Non-pigmented ciliary epithelial cell (primary cell): ENCODE results near the gene POLH.
"Not testable (repeated sequence)": the region's sequence is repeated elsewhere in the genome, so short reads cannot be mapped to it uniquely, and the experiment has no call there.

ENCODE experiments used
- DNase-seq: peaks from one replicate; pipeline ENCODE4 v3.0.0-alpha.2; 2010; ENCODE audit warnings: low read depth

Gene POLH

GRCh38 chr6:43630980-43631619, 55.1 kb downstream of the POLH start:
- no peak for DNase-seq

GRCh38 chr6:43633002-43633401, 57.0 kb downstream of the POLH start:
- DNase-seq, result not testable (repeated sequence)

GRCh38 chr6:43634702-43635303, 58.8 kb downstream of the POLH start:
- DNase-seq, result no peak

- no peak for DNase-seq
Measured at GRCh38 chr6:43635387-43636307, 59.7 kb downstream of the POLH start, which contains the start of gene MAD2L1BP. MAD2L1BP (plus strand) TSS chr6:43635840; CDS start chr6:43635876, 36 bp downstream.

GRCh38 chr6:43636308-43636659, 60.3 kb downstream of the POLH start:
- DNase-seq, result no peak

- DNase-seq, result no peak
Measured at GRCh38 chr6:43639984-43640800, 64.2 kb downstream of the POLH start.

- no peak for DNase-seq
Measured at GRCh38 chr6:43644940-43645612, 69.1 kb downstream of the POLH start, which contains the start of gene RSPH9. RSPH9 (plus strand) TSS chr6:43645036; CDS start chr6:43645099, 63 bp downstream.

- DNase-seq, result no peak
Measured at GRCh38 chr6:43645613-43645964, 69.6 kb downstream of the POLH start.

- no peak for DNase-seq
Measured at GRCh38 chr6:43647613-43648012, 71.6 kb downstream of the POLH start.

- no peak for DNase-seq
Measured at GRCh38 chr6:43648248-43648647, 72.3 kb downstream of the POLH start.

GRCh38 chr6:43652822-43653221, 76.8 kb downstream of the POLH start:
- DNase-seq, result not testable (repeated sequence)

GRCh38 chr6:43657221-43657802, 81.3 kb downstream of the POLH start:
- no peak for DNase-seq

- no peak for DNase-seq
Measured at GRCh38 chr6:43658161-43658560, 82.2 kb downstream of the POLH start.

GRCh38 chr6:43662948-43663347, 87.0 kb downstream of the POLH start:
- not testable (repeated sequence) for DNase-seq
